Fibroblast of gingiva (primary cell): ENCODE measurements around the gene FCHO1.

Source experiments
- DNase-seq: peaks from one replicate; pipeline ENCODE4 v3.0.0-alpha.2; 2011; ENCODE audit warnings: low read depth

FCHO1 gene, protein sequence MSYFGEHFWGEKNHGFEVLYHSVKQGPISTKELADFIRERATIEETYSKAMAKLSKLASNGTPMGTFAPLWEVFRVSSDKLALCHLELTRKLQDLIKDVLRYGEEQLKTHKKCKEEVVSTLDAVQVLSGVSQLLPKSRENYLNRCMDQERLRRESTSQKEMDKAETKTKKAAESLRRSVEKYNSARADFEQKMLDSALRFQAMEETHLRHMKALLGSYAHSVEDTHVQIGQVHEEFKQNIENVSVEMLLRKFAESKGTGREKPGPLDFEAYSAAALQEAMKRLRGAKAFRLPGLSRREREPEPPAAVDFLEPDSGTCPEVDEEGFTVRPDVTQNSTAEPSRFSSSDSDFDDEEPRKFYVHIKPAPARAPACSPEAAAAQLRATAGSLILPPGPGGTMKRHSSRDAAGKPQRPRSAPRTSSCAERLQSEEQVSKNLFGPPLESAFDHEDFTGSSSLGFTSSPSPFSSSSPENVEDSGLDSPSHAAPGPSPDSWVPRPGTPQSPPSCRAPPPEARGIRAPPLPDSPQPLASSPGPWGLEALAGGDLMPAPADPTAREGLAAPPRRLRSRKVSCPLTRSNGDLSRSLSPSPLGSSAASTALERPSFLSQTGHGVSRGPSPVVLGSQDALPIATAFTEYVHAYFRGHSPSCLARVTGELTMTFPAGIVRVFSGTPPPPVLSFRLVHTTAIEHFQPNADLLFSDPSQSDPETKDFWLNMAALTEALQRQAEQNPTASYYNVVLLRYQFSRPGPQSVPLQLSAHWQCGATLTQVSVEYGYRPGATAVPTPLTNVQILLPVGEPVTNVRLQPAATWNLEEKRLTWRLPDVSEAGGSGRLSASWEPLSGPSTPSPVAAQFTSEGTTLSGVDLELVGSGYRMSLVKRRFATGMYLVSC

DNA sequence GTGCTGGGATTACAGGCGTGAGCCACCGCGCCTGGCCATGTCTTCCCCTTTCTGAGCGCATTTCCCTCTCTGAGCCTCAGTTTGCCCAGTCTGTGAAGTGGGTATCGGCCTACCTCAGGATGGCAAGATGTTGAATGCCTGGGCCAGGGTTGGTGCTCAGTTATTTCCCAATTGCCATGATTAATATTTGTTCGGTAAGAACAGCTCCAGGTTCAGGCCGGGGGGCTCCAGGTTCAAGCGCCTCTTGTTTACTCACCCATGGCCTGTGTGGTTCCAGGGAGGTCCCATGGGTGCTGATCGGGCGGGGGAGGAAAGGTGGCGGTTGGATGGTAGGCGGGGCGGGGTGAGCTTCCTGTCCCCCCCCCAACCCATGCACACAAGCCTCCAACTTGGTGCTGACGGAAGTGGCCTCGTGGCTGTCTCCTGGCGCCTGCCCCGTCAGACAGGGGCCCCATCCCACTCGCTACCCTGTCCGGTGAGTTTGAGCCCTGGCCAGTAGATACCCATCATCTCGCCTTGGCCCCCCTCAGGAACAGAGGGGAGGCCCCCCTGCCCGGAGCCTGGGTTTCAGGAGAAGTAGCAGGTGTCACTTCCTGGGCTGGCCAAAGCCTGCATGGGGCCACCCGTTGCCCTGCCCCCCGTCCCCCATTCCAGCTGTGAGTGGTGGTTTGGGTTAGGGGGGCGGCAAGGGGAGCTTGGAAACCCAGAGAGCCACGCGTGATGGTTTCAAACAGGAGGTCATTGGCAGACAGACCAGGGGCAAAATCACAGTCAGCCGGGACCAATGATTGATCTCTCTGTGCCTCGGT lies at the start of gene FCHO1:
Gene FCHO1 (plus strand): TSS at position 375 of the 809 bp plus-strand sequence. CDS start 3,688 bp downstream, outside the sequence.
- DNase-seq, result no peak

DNA sequence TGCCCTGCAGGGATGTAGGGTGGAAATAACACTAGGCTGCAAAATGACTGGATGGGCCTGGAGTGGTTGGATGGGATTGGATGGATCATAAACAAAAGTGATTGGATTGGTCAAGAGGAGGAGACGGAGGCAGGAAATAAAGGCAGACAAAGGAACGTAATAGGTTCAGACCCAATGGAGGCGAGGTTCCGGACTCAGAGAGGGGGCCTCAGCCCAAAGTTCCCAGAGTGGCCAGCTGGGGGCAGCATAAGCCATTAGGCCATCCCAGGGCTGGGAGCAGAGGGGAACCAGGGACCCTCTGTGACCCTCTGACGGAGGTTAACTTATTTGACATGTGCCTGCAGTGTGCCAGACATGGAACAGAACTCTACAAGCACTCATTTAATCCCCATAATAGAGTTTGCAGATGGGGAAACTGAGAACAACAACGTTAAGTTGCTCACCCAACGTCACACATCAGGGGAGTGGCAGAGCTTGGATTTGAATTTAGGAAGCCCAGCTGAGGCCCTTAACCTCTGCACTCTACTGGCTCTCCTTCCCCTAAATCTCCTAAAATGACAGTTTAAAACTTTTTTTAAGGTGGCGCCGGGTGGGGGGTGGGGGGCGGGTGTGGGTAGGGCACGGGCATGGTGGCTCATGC lies 47.3 kb upstream of the FCHO1 start:
- DNase-seq, result peak; percentile 13

DNA sequence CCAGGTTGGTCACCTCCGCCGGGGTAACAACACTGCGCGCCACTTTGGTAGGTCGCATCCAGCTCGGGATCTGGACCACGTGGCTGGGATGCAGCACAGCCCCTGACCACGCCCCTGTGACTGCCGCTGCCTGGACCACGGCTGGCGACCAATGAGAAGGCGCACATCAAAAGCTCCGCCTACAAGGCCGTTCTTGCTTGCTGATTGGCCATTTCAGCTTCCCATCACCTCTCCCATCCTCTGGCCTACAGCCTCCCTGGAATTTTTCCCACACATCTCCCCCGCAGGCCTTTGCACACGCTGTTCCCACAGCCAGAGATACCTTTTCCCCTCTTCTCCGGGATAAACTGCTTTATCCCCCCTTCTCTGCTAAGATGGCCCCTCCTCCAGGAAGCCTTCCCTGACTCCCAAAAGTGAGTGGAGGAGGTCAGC lies 44.5 kb upstream of the FCHO1 start:
- no peak for DNase-seq

DNA sequence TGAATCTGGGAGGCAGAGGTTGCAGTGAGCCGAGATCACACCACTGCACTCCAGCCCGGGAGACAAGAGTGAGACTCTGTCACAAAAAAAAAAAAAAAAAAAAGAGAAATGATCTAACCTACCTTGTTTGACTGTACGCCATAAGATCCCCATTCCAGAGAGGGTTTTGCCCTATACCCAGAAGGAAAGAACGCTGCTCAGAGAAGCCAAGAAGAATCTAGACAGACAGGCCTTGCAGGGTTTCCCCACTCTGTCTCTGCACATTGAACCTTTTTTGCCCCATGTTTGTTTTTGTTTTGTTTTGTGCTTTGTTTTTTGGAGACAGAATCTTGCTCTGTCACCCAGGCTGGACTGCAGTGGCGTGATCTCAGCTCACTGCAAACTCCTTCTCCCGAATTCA lies 39.4 kb upstream of the FCHO1 start:
- no peak for DNase-seq

DNA sequence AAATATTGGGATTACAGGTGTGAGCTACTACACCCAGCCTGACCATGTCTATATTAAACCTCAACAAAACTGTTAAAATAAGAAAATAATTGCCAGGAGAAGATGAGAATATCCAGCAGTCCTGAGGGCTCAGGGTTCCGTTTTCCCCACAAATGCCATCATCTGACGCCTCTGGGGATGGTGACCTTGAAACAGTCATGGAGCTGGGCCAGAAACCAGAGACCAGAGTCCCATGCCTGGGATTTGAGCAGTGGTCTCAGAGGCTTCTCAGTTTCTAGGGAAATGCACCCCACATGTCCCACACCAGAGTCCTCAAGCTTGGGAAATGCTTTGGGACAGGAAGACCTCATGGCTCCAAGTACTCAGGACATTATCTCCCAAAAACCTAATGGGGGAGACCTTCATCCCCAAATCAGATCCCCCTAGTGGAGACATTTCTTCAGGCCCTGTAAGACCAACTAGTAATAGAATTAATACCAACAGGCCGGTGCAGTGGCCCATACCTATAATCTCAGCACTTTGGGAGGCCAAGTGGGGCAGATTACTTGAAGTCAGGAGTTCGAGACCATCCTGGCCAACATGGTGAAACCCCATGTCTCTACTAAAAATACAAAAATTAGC lies 34.9 kb upstream of the FCHO1 start:
- no peak for DNase-seq

DNA sequence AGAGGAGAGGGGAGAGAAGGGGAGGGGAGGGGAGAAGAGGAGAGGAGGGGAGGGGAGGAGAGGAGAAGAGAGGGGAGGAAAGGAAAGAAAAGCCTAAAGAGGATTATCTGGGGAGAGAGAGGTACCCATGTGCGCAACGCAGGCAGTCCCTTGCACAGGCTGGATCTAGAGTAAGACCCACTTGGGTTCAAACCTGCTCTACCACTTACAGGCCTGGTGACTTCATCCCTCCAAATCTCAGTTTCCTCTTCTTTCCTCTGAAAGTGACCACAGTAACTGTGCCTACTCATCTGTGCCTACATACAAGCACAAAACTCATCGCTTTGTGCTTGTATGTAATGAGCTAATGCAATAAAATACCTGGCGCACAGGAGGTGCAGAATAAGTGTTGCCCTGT lies 32.7 kb upstream of the FCHO1 start:
- DNase-seq, result no peak

DNA sequence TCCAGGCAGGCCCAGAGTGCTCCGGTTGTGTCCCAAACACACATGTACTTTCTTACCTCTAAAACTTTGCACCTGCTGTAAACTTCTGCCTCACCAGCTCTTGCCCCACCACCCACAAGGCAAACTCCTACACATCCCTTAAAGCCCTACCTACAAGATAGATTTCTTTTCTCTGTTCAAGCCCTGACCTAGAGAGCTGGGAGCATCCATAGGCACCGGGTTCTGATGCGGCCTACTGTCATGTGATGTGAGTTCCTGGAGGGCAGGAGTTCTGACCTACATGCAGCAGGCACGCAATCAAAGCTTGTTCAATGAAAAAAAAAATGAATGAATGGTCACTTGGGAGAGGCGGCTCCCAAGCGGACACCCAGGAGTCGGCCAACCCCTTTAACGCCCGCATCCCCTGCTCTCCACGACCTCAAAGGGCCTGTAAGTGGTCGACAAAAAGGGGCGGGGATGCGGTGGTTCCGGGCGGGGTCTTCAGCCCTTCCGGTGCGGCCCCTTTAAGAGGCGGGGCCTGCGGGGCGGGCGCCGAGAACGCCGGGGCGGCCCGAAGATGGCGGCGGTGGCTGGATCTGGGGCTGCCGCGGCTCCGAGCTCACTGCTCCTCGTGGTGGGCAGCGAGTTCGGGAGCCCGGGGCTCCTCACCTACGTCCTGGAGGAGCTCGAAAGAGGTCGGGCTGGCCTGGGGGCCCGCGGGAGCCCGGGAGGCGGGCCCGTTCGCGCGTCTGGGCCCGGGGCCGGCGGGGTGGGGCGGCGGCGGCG lies 32.1 kb upstream of the FCHO1 start, which contains the start of gene MAP1S:
Gene MAP1S (plus strand): TSS at position 534 of the 765 bp plus-strand sequence. CDS start 23 bp downstream, at position 557.
- DNase-seq, result peak; percentile 29

DNA sequence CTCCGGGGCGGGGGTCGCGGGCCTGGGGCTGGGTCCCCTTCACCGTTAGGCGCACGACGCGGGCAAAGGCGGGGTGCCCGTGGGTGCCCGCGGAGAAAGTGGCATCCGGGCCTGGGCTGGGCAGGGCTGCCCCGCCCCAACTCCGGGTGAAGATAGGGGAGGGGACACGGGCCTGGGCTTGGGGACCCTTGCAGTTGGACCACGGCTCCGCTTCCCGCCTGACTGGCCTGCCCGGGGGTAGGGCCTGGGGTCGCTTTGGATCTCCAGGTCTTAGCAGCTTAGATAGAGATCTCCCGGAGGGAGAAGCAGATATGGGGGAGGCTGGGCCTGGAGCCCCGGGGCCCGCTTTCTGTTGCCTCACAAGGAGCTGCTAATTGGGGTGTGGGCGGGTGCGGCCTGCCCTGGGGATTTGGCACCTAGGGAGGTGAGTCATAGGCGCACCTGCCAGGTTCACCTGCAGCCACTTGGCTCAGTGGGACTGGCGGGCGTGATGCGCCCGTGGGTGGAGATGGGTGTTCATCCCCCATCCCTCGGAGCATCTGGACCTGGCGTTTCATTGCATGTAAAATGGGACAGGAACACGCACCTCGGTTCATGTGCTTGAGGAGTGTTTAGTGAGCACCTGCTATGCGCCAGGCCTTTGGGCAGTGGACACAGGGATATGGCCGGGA lies 31.4 kb upstream of the FCHO1 start:
- no peak for DNase-seq

DNA sequence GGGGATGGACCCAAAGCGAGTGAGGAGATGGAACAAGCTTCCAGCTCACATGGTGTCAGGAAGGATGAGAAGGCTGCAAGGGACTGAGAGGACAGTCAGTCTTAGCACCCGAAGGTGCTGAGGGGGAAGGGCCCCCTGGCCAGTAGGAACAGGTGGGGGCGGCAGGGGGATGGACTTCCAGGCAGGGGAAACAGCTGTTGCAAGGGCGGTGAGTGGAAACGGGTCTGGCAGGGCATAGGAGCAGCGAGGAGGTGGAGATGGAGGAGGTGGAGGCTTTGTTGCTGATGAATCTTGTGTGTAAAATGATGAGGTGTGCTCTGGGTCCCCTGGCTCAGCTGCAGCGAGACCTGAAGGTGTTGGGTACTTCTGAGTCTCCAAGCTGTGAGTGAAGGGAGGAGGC lies 30.8 kb upstream of the FCHO1 start:
- no peak for DNase-seq

DNA sequence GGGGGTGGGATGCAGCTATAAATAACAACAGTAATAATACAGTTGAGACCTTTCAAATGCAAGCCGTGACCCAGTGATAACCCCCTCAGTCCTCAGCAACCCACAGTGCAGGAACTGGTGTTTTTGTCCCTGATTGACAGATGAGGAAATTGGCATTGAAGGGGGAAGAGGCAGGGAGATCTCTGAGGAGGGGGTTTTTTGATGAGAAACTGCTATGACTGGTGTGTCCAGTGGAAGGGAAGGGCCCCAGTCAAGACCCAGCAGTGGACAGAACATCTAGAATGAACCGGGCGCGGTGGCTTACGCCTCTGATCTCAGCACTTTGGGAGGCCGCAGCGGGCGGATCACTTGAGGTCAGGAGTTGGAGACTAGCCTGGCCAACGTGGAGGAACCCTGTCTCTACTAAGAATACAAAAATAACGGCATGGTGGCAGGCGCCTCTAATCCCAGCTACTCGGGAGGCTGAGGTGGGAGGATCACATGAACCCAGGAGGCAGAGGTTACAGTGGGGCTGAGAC lies 30.1 kb upstream of the FCHO1 start:
- no peak for DNase-seq

DNA sequence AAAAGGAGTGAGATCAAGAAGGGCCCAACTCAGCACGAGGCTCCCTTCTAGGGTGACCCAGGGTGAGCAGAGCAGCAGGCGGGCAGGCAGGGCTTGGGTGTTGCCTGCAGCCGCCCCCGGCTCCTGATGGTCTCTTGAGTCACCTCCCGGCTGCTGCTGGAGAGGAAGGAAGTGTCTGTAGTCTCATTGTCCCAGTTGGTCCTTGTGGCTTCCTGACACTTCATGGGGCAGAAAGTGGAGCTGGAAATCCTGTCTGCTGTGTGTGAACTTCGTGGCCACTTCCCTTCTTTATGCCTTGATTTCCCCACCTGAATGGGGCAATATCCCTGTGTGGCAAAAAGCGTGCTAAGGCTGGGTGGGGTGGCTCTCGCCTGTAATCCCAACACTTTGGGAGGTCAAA lies 29.5 kb upstream of the FCHO1 start:
- DNase-seq, result no peak

DNA sequence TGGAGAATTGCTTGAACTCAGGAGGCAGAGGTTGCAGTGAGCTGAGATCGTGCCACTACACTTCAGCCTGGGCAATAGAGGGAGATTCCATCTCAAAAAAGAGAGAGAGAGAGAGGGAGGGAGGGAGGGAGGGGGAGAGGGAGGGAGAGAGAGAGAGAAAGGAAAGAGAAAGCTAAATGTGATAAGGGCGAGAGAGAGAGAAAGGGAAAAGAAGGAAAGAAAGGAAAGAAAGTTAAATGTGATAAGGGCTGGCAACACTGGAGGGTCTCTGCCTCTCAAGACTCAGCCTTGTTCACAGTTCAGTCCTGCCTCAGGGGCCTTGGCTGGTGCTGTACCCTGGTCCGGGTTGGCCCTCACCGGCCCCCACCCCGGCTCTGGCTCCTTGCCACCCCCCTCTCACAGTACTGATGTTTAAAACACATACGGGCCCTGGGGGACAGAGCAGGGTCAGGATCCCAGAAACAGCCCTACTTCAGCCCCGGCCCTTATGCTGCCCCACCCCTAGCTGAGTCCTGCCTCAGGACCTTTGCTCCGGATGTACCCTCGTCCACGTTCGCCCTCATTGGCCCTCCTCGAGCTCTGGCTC lies 28.5 kb upstream of the FCHO1 start:
- no peak for DNase-seq

DNA sequence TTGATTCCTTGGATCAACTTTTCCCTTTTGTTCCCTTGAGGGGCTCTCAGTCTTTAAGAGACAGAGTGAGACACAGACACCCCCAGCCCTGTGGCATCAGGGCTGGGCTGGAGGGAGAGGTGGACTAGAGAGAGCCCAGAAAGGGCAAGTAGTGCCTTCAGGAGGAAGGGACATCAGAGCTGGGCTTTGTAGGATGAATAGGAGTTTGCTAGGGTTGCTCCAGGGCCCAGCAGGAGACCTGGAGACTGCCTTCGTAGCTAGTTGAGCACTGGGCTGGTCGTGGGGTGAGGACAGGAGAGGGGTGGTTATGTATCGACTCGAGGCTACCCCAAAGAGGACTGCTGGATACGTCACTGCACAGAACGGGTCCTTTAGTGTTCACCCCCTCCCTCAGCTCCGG lies 26.6 kb upstream of the FCHO1 start:
- no peak for DNase-seq

DNA sequence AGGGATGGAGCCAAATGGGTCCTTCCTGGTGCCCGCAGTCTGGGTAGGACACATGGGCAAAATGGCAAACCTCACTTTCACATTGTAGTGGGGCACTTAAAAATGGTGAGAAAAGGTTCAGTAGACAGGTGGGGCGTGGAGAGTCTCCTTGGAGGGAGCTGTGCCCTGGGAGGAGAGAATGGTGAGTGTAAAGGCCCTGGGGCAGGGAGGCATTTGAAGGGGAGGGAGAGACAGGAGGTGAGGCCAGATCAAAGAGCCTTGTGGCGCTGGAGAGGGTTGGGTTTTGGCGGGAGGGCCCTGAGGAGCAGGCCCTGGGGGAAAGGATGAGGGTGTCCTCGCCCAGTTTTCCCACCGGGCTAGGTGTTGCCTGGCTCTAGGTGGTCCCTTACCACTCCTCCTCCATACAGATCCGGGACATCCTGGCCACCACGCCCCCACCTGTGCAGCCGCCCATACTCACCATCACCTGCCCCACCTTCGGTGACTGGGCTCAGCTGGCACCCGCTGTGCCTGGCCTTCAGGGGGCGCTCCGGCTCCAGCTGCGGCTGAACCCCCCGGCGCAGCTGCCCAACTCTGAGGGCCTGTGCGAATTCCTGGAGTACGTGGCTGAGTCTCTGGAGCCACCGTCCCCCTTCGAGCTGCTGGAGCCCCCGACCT lies 25.7 kb upstream of the FCHO1 start:
- no peak for DNase-seq

DNA sequence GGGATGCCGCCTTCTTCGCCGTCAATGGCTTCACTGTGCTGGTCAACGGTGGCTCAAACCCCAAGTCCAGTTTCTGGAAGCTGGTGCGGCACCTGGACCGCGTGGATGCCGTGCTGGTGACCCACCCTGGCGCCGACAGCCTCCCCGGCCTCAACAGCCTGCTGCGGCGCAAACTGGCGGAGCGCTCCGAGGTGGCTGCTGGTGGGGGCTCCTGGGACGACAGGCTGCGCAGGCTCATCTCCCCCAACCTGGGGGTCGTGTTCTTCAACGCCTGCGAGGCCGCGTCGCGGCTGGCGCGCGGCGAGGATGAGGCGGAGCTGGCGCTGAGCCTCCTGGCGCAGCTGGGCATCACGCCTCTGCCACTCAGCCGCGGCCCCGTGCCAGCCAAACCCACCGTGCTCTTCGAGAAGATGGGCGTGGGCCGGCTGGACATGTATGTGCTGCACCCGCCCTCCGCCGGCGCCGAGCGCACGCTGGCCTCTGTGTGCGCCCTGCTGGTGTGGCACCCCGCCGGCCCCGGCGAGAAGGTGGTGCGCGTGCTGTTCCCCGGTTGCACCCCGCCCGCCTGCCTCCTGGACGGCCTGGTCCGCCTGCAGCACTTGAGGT lies 25.0 kb upstream of the FCHO1 start:
- DNase-seq, result no peak

DNA sequence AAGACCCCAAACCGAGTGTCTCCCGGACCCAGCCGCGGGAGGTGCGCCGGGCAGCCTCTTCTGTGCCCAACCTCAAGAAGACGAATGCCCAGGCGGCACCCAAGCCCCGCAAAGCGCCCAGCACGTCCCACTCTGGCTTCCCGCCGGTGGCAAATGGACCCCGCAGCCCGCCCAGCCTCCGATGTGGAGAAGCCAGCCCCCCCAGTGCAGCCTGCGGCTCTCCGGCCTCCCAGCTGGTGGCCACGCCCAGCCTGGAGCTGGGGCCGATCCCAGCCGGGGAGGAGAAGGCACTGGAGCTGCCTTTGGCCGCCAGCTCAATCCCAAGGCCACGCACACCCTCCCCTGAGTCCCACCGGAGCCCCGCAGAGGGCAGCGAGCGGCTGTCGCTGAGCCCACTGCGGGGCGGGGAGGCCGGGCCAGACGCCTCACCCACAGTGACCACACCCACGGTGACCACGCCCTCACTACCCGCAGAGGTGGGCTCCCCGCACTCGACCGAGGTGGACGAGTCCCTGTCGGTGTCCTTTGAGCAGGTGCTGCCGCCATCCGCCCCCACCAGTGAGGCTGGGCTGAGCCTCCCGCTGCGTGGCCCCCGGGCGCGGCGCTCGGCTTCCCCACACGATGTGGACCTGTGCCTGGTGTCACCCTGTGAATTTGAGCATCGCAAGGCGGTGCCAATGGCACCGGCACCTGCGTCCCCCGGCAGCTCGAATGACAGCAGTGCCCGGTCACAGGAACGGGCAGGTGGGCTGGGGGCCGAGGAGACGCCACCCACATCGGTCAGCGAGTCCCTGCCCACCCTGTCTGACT lies 24.1 kb upstream of the FCHO1 start:
- DNase-seq, result no peak

DNA sequence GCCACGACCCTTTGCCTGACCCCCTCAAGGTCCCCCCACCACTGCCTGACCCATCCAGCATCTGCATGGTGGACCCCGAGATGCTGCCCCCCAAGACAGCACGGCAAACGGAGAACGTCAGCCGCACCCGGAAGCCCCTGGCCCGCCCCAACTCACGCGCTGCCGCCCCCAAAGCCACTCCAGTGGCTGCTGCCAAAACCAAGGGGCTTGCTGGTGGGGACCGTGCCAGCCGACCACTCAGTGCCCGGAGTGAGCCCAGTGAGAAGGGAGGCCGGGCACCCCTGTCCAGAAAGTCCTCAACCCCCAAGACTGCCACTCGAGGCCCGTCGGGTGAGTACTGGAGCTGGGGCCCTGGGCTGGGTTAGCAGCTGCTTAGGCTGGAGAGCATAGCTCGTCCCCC lies 23.4 kb upstream of the FCHO1 start:
- DNase-seq, result no peak
